ENCODE data around the gene ZNF519.

GRCh38 chr18:14098428-14098827 lies 33.8 kb downstream of the ZNF519 start:
- TF ChIP-seq CTCF (conservative IDR thresholded peaks at IDR 0.05; ENCODE audit: low read depth, low read length) (no peak), EZH2 (IDR thresholded peaks at IDR 0.05; ENCODE audit: low read length, unreplicated experiment) (no peak)
